GM11168 (cell line): ENCODE data around the gene RGR.

Experiments
- in situ Hi-C: fragments of 300-500 bp; cut with MboI; formaldehyde crosslinking; loops from one replicate; pipeline ENCODE4 v1.12.0; 2022; ENCODE audit warnings: low sequenced_read_pairs; ENCODE audit not compliant: unreplicated experiment

The RGR gene, protein sequence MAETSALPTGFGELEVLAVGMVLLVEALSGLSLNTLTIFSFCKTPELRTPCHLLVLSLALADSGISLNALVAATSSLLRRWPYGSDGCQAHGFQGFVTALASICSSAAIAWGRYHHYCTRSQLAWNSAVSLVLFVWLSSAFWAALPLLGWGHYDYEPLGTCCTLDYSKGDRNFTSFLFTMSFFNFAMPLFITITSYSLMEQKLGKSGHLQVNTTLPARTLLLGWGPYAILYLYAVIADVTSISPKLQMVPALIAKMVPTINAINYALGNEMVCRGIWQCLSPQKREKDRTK

DNA sequence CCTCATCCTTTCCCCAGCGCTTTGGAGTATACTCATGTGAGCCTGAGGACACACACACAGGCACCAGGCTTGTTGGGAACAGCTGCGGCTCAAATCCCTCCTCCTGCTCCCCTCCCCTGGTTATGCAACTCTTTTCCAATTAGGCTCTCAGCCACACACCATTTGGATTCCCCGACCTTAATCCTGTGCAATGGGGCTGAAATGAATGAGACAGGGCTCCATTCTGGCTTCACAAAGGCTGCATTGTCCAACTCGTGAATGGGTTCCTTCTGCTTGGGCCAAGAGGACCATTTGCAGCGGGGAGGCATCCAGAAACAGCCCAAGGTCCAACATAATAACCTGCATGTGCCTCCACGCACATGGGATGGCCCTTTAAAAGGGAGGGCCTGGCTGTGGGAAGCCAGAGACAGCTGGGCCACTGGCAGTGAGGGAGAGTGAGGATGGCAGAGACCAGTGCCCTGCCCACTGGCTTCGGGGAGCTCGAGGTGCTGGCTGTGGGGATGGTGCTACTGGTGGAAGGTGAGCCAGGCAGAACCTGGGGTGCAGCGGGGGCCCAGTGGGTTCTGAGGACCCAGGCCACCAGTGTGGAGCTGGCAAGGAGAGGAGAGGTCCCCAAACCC, at the start of gene RGR:
Gene RGR (plus strand): TSS at position 403 of the 620 bp plus-strand sequence. CDS start 38 bp downstream, at position 441.
- in situ Hi-C loops = no loop called here

- in situ Hi-C loops = no loop called here
These were observed 48.8 kb upstream of the RGR start for GRCh38 chr10:84196083-84196482.

DNA sequence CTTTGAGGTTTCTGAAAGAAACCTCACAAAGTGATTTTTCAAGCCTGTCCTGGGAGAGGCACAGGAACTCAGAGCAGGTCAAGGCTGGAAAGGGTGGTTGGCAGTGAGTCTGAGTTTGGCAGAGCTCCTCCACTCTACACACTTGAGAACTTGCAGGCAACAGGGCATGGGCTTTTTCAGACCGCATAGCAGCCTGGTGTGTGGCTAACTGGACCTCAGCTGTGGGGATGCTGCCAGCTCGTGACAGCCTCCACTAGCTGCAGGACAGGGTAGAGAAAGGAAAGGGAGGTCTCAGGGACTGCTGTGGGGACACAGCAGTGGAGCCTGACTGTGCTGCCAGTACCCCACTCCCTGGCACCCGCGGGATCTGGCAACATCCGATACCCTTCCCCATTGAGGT, 47.9 kb upstream of the RGR start:
- in situ Hi-C loops = no loop called here

DNA sequence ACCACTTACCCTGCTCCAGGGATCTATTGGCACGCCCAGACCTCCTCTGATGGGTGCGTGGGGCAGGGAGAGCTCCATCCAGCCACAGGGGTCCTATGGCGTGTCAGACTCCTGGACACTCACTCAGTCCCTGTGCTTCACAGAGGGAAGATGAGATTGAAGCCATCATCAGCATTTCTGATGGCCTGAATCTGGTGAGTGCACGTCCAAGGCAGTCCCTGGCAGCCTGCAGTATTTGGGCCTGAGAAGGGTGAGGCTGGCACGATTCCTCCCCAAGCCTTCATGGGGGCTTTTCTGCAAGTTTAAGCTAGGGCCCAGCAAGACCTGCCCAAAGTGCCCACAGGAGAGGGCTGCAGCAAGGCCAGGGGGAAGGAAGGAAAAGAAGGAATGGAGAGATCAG, 47.2 kb upstream of the RGR start:
- in situ Hi-C loops = no loop called here

- in situ Hi-C loops = no loop called here
These were observed 46.5 kb upstream of the RGR start for GRCh38 chr10:84198206-84198915.

GRCh38 chr10:84200537-84201243, 44.2 kb upstream of the RGR start:
- in situ Hi-C loops = no loop called here

DNA sequence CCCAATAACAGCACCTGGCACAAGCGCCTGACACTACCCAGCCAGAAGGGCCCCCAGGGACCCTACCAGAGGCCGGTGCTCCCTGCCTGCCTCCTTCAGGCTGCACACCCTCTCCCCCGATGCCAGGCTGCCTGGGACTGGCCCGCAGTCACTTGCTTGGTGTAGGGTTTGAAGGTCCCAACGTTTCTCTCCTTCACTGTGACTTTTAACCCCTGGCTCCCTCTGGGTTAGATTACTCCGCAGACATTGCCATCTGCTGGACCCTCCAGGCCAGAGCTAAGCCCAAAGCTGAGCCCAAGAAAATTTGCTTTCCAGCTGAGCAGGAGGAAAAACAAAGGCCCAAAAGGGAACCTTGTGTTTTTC, 43.6 kb upstream of the RGR start:
- in situ Hi-C loops = no loop called here

DNA sequence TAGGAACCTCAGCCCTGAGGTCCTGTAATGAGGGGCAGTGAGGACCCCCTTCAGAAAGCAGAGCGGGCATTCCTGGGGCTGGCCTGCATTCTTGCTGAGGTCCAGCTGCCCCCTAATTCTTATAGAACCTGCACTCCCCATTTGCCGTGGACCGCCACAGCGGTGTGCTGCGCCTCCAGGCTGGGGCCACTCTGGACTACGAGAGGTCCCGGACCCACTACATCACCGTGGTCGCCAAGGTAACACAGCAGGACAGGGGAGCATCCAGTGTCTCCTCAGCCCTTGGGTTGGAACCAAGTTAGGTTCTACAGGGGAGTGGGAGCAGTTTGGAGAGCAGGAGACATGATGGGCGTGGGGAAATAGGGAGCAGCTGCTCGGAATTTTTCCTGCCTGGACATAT, 43.2 kb upstream of the RGR start:
- in situ Hi-C loops = no loop called here

DNA sequence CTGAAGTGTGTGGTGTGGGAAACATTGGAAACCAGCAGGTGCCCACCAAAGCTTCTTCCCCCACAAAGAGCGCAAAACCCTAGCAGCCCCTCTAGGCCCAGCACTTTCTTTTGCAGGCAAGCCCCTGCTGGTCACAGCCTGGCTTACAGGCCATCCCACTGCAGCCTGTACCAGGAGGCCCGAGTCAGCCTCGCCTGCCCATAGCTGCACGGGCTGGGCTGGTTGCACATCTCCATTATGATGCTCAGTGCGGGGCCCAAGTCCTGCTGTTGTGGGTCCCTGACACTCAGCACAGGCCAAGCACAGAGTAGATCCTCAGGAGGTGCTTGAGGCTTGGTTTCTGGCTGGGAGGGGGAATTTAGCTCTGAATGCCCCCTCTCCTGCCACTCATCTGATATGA, 42.5 kb upstream of the RGR start:
- in situ Hi-C loops = no loop called here

GRCh38 chr10:84204122-84204521, 40.7 kb upstream of the RGR start:
- in situ Hi-C loops = no loop called here

DNA sequence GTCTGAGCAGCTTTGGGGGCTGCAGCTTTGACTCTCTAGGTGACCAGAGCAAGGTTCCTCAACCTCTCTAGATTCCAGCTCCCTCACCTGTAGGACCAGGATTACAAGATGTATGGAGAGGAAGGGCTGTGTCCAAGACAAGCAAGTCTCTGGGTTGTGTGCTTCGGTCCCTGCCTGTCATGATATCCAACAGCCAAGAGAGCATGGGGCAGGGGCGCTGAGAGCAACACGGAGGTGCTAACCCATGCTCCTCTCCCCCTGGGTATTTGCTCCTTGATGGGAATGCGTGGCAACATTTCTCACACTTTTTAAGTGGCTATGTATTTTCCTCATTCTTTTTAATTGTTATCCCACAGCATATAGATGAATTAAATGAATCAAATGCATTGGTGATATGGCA, 40.2 kb upstream of the RGR start:
- in situ Hi-C loops = loop anchor here (5.0 kb wide), 1 partner anchor 42 kb away; no protein-coding TSS in a partner anchor

DNA sequence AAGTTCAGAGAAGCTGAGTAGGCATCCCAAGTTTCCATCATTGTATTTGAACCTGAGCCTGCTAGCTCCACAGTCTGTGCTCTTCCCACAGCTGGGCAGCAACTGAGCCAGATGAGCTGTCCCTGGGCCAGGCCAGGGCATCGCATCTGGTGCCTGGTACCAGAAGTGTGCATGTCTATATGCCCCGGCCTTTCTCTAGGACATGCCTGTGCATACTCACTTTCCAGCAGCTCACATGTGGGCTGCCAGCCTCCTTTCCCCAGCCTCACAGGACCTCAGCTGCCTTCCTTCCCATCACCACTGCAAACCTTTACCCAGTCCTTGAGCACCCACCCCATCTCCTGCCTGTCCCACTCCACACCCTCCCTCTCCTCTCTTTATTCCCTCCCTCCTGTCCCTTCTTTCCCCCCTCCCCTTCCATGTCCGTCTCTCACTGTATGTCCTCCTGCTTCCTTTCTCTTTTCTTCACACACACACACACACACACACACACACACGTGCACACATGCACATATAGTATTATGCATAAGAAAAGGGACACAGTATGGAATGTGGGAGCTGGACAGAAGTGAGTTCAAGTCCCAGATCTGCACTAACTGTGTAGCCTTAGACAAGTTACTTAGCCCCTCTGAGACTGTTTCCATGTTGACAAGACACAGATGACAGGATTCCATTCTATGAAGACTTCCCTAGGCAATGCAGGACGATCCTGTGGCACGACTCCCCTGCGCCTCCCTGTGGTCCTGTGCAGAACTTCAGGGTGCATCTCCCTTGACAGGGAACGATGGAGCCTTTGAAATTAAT, 39.6 kb upstream of the RGR start:
- in situ Hi-C loops = loop anchor here (5.0 kb wide), 1 partner anchor 43 kb away; no protein-coding TSS in a partner anchor

GRCh38 chr10:84205853-84206525, 38.9 kb upstream of the RGR start:
- in situ Hi-C loops = loop anchor here (5.0 kb wide), 1 partner anchor 44 kb away; no protein-coding TSS in a partner anchor

- in situ Hi-C loops = loop anchor here (5.0 kb wide), 1 partner anchor 46 kb away; no protein-coding TSS in a partner anchor
These were observed 36.8 kb upstream of the RGR start for GRCh38 chr10:84208023-84208422.

DNA sequence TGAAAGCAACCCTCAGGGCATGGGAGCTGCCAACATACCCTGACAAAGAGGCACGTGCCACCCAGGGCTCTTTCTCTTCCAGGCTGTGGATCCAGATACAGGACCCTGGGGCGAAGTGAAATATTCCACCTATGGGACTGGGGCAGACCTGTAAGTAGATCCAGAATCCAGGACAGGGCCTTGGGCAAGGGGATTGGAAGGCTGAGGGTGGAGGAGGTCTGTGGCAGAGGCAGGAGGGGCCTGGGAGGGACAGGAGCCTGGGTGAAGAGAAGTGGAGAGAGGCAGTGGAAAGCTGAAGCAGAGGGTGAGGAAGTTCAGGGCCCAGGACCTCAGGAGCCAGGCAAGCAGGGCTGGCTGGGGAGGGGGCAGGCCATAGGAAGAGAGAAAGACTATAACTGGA, 33.3 kb upstream of the RGR start:
- in situ Hi-C loops = loop anchor here (10.0 kb wide), 1 partner anchor 67 kb away; no protein-coding TSS in a partner anchor

DNA sequence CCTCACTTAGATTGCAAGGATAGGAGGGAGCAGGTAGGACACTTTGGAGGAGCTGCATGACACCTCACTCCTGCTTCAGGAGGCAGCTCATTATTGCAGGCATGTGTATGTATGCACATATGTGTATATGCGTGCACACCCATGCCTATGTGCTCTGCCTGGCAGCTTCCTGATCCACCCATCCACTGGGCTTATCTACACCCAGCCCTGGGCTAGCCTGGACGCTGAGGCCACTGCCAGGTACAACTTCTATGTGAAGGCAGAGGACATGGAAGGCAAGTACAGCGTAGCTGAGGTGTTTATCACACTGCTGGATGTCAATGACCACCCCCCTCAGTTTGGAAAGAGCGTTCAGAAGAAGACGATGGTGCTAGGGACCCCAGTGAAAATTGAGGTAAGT, 32.8 kb upstream of the RGR start:
- in situ Hi-C loops = loop anchor here (10.0 kb wide), 1 partner anchor 67 kb away; no protein-coding TSS in a partner anchor

GRCh38 chr10:84213076-84213475, 31.8 kb upstream of the RGR start:
- in situ Hi-C loops = loop anchor here (10.0 kb wide), 1 partner anchor 68 kb away; no protein-coding TSS in a partner anchor

DNA sequence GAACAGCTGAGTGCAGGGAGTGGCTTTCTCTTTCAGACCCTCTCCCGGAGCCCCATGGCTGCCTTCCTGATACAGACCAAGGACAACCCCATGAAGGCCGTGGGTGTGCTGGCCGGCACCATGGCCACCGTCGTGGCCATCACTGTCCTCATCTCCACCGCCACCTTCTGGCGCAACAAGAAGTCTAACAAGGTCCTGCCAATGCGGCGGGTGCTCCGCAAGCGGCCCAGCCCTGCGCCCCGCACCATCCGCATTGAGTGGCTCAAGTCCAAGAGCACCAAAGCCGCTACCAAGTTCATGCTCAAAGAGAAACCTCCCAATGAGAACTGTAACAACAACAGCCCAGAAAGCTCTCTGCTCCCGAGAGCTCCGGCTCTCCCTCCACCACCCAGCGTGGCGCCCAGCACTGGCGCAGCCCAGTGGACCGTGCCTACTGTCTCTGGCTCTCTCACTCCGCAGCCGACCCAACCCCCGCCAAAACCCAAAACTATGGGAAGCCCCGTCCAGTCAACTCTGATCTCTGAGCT, 30.7 kb upstream of the RGR start:
- in situ Hi-C loops = loop anchor here (10.0 kb wide), 1 partner anchor 69 kb away; no protein-coding TSS in a partner anchor
